ENCODE results near the gene PHACTR2.
"Not testable (repeated sequence)": the region's sequence is repeated elsewhere in the genome, so short reads cannot be mapped to it uniquely, and the experiment has no call there.

Gene PHACTR2

DNA sequence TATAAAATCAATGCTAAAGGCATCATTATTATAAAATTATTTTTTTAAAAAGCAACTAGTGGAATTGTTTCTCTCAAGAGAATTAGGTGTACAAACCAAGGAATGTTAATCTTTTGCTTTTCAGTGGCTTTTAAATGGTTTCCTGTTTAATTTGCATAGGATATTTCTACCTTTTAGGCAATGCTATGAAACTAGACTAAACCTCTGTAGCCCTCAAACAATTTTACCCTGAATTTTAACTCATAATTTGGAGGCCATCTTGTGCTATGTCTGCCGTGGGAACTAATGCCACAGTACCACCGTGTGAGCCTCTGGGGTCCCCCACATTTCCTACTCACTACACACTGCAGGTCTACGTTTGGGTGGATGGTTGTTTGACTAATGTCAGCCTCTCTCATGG lies 20.6 kb downstream of the PHACTR2 start:
- DNase-seq: no peak

DNA sequence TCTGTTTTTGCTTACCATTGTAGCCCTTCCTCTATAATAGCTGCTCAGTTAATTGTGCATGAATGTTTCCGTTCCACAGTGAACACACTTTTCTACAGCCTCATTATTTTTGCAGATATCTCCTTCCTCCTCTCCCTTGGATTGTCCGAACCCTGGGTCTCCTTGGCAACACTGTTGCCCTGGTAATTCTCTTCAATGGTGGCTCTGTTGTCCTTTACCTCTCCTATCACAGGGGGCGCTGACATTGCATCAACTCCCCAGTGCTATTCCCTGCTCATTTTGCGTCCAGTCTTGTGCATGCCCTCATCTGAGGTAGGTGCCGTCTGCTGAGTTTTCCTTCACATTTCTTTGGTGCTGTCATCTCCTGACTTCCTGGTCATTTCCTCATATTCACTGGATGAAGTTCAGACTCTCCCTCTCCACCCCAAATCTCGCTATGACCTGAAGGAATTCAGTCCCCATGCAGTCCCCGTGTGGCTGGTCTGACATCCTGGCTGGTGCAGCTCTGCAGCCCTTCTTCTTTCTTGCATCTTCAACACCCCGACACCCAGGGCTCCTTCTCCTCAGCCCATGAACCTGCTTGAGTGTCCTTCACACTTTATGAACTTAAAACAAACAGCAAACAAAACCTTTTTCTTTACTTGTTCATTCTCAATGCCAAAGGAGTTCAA lies 21.1 kb downstream of the PHACTR2 start:
- no peak for DNase-seq

DNA sequence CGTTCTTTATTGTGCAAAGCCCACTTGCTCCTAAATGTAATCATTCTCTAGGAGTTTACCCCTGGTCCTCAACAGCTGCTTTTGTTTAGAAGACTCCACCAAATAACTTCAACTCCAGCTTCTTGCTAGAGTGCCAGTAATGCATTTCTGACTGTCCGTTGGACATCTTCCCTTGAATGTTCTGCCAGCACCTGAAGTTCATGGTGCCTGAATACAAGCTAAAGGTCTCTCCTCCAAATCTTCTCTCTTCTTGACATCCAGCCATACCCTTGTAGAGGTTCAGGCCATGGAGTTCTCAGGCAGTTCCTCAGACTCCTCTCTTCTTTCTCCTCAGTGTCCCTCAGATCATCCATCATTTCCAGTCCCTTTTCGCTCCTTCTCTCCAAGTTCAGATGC lies 21.7 kb downstream of the PHACTR2 start:
- no peak for DNase-seq

DNA sequence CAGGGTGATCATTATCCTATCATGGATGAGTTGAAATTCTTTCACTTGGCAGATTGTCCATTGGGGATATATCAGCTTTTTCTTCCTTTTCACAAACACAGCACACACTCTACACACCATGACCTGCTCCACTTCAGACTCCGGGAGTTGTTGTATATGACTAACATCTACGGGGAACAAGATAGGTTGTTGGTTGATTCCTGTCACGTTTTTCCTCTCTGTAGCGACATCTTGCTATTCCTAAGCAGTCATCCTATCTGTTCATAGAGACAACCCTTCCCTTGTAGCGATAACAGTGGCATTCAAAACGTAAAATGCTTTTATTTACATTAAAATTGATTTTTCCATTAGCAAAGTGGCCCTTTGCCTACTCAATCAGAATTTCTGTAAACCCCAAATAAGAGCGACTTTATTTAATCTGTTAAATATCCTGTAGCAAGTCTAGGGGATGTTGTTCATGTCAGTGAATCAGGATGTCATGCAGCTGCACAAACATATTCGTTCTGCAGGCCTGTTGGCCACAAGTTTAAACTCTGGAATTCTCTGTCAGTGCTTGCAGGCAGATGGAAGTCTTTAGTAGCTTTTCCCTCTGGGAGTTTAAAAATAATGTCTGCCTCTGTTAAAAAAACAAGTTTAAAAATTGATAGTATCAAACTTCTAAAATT lies 23.1 kb downstream of the PHACTR2 start:
- no peak for DNase-seq

DNA sequence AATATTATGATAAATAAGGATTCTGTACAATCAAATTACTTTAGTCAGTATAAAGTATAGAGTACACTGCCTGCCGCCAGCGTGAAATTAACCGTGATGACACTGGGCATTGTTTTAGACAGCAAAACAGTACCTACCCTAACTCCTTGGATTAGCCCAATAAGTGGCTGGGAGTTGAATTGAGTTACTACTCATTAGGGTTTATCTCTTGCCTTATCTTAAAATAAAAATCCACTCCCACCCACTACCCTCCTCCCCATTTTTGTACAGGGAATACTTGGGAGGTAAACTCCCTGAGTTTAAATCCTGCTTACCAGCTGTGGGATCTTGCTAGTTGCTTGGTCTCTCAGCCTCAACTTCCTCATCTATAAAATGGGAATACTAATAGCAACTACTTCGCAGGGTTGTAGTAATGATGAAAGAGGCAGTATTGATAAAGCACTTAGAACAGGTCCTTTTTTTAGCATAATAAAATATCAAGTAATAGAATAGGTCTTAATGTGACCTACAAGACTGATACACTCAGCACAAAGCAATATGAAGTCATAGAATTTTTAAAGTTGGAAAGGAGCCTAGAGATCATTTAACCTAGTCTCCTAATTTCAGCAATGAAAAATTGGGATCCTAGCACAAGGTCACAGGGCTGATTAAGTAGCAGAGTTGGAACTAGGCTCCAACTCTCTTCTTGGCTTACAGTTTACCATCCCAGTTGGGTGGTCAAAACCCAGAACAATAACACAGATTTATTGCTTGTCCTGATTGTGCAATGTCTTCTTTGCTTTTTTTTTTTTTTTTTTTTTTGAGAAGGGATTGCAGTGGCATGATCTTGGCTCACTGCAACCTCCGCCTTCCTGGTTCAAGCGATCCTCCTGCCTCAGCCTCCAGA lies 23.8 kb downstream of the PHACTR2 start:
- DNase-seq: no peak

DNA sequence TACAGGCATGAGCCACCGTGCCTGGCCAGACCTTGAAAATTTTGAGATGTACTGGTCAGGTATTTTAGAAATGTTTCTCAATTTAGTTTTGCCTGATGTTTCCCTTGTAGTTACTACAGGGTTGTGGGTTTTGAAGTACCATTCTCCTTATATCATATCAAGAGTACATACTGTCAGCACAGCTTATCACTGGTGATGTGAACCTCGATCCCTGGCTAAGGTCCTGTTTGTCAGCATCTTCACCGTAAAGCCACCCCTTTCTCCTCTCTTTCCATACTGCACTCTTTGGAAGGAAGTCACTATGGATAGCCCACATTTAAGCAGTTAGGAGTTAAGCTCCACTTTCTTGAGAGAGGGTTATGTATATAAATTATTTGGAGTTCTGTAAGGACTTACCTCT lies 27.8 kb downstream of the PHACTR2 start:
- no peak for DNase-seq

DNA sequence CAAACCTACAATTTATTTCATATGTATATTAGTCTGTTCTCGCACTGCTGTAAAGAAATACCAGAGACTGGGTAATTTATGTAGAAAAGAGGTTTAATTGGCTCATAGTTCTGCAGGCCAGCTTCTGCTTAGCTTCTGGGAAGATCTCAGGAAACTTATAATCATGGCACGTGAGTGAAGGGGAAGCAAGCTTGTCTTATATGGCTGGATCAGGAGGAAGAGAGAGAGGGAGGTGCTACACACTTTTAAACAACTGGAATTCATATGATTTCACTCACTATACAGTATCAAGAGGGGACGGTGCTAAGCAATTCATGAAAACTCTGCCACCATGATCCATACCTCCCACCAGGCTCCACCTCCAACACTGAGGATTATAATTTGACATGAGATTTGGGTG lies 29.9 kb downstream of the PHACTR2 start:
- no peak for DNase-seq

DNA sequence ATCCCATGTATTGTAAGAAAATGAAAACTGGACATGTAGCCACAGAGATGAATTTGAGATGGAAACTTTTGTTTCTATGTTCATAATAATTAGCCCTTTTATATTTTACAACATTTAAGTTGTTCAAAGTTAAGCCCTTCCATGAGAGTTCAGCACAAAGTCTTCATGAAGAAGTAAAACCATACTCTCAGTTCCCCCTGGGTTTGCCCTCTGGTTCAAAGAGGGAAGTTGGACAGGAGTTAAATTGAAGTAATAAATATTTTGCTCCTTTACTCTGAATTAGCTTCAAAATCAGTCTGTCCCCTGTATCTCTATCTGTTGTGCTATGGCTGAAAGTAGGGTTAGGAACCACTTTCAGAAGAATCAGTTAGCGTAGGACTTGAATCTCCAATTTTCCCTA lies 31.1 kb downstream of the PHACTR2 start:
- no peak for DNase-seq

DNA sequence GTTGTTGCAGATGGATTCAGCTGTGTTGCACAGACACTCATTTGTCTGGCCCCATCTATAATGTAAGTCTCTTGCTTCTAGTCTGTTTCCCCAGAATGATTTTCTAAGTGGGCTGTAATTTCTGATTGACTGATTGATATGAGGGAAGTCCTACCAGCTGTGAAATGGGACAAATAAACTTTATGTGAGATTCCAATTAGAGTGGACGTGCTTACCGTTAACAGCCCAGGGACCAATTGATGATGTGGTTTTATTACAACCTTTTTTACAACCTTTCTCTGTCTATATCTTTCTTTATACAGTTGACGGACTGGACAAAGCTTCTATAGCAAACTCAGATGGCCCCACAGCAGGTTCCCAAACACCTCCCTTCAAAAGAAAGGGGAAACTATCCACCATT lies 33.9 kb downstream of the PHACTR2 start:
- no peak for DNase-seq

DNA sequence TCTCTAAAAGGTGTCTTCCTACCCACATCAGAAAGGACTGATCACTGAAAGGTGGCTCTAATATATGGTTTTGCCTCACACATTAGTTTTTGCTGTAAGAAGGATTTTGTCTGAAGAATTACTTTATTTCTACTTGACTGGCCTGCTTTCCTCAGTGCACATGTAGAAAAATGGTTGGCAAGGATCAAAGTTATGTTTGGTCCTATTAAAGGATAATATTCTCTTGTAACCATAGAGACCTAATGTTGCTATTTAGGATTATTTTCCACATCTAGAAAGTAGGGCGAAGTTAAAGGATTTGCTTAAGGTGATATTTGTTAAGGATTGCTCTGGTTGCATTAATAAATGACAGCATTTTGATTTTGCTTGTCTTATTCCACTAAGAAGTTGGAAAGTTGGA lies 40.7 kb downstream of the PHACTR2 start:
- DNase-seq: no peak

DNA sequence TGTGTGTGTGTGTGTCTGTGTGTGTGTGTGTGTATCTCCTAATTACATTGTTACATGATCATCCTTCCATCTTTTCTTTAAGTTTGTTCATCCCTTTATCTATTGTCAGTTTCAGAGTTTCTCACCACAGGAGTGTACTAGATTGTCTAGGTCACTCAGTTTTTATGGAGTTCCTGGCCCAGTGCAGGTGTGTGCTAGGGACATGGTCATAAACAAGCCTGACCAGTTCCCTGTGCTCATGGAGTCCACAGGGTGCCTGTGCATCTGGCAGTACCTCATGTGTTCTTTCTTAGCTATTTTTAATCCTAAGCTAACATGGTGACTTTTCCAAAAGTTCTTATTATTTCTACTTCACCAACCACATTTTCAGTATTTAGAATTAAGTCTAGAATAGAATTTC lies 43.9 kb downstream of the PHACTR2 start:
- no peak for DNase-seq

DNA sequence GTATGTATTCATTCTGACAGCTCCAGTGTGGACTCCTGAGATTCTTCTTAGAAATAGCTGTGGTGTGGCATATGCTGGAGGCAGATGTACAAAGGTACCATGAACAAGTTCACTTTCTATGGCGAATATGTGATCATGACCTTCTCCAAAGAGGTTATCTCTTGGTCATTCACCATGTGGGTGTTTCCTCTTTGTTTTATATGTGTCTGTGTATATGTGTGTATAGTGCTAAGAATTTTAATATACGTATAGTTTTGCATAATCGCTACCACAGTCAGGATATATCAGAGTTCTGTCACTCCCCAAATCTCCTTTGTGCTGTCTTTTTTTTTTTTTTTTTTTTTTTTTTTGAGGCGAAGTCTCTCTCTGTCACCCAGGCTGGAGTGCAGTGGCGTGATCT lies 47.1 kb downstream of the PHACTR2 start:
- DNase-seq: no peak

DNA sequence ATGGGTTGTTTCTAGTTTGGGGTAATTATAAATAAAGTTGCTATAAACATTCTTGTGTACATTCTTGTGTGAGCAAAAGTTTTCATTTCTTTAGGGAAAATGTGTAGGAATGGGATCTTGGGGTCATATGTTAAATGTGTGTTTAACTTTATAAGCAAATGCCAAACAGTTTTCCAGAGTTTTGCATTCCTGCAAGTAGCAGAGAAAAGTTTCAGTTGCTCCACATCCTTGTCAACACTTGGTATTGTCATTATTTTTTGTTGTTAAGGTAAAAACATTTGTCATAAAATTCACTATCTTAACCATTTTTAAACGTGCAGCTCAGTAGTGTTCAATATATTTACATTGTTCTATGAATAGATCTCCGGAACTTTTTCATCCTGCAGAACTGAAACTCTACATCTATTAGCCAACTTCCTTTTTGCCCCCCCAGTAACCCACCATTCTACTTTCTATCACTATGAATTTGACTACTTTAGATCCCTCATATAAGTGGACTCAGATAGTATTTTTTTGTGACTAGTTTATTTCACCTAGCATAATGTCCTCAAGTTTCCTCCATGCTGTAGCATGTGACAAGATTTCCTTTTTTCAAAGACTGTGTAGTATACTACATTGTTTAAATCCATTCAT lies 48.4 kb downstream of the PHACTR2 start:
- DNase-seq: no peak

DNA sequence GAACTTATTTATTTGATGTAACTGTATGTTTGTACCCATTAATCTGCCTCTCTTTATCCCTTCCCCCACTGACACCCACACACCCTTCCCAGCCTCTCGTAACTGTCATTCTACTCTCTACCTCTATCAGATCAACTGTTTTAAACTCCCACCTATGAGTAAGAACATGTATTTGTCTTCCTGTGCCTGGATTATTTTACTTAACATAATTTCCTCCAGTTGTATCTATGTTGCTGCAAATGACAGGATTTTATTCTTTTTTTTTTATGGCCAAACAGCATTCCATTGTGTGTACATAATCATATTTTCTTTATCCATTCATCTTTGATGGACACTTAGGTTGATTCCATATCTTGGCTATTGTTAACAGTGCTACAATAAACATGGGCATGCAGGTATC lies 49.3 kb downstream of the PHACTR2 start:
- no peak for DNase-seq

DNA sequence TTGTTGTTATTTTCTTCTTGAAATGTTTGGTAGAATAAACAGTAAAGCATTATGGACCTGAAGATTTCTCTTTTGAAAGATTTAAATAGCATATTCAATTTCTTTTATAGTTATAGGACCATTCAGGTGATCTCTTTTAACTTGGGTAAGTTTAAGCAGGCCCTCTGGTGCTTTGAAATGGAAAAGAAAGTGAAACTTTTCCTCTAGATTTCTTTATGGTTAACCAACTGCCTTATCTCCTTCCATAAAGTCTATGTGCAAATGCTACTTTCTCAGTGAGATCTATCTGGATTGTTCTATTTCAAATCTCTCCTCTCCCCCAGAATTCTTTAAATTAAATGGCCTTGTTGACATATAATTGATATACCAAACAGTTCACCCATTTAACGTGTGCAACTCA lies 54.0 kb downstream of the PHACTR2 start:
- DNase-seq: no peak

DNA sequence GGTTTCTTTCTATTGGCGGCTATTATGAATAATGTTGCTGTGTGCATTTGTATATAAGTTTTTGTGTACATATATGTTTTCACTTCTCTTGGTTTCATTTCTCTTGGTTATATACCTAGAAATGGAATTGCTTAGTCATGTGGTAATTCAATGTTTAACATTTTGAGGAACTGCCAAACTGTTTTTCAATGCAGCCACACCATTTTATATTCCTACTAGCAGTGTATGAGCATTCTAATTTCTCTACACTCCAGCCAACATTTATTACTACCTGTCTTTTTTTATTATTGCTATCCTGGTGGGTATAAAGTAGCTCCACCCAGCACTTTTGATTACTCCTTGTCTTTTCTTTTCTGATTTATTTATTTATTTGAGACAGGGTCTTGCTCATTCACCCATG lies 54.8 kb downstream of the PHACTR2 start:
- DNase-seq: no peak

DNA sequence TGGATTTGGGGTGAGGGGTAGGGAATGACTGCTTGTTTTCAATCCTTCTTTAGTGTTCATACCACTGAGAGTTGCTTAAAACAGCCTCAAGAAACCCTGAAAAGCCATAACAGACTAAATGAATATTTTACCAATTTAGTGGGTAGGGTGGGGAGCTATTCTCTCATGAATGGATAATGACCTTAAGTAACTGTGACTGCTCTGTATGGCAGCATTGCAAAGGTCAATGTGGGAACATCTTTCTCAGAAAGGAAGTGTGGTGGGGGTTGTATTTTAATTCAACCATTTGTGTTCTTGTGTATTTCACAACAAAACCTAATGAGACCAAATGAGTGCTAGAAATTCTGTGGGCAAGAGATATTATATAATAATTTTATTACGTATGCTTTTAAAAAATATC lies 55.7 kb downstream of the PHACTR2 start:
- DNase-seq: no peak

DNA sequence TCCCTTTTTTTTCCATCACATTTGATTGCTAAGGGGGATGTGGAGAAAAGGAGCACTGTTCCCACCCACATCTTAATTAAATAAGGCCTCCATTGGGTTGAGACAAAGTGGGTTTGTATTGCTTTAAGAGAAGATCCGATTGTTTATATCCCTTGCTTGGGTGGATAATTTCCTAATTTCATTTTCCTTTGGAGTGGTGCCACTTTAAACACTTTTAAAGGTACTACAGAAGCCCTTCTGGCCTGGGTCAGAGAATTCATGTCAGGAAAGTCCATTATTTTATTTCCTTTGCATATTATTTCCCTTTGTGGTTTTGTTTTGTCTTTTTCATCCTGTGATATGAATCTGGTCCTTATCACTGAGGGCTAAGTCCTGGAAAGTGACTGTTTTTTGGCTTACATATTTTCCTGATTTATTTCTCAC lies 56.9 kb downstream of the PHACTR2 start:
- DNase-seq: no peak

DNA sequence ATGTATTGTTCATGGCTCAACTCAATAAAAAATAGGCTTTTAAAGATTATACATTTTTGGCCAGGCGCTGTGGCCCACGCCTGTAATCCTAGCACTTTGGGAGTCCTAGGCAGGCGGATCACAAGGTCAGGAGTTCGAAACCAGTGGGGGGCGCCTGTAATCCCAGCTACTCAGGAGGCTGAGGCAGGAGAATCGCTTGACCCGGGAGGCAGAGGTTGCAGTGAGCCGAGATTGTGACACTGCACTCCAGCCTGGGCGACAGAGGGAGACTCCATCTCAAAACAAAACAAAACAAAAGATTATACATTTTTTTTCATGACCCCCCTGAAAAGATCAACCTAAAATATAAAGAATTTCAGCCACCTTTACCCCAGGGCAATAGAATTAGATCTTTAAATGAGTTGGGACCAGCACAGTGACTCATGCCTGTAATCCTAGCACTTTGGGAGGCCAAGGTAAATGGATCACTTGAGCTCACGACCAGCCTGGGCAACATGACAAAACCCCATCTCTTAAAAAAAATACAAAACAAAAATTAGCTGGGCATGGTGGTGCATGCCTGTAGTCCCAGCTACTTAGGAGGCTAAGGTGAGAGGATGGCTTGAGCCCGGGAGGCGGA lies 60.4 kb downstream of the PHACTR2 start:
- not testable (repeated sequence) for DNase-seq

DNA sequence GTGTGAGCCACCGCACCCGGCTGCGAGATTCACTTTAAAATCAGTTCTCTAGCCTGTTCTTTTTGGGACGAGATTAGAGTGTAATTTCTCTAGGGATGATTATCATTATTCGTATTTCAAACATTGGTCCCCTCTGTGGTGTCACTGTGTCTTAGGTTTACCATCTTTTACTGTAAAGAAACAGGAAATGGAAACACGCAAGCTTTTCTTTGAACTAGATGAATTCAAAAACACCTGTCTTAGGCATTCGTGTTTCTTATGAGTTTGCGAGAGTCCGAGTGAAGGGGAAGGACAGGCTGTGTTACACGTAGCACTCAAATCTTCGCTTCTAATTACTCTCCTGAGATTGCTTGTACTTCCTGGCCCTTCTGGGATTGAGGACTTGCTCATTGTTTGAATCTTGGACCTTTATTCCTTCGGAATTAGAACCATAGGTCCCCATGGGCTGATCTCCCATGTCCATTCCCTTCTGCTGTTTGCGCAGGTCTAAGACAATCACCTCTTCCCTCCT lies 61.6 kb downstream of the PHACTR2 start:
- no peak for DNase-seq

DNA sequence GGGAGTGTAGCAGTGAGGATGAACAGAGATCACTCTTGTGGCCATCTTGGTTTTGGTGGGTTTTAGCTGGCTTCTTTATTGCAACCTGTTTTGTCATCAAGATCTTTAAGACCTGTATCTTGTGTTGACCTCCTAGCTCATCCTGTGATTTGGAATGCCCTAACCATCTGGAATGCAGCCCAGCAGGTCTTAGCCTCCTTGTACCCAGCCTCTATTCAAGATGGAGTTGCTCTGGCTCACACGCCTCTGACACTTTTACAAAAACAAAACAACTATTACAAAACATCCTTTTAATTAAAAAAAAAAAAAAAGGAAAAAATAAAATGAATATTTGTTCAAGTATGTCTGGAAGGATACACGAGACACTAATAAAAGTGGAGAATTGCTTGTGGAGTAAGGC lies 62.4 kb downstream of the PHACTR2 start:
- no peak for DNase-seq
